Activated B cell treated with CpG ODN at 0.5 μM for 24 hours (primary cell): ENCODE data around the gene ABCB7. TPM values are rescaled to one million over a fixed set of nuclear protein-coding genes. Genes with fewer than 3 reads are reported as not detected.

Experiments
- total RNA-seq: library from RNA; stranded (reverse); gene quantifications from 2 replicates; pipeline ENCODE4 v1.2.3, GENCODE V29; 2022

The ABCB7 gene
- total RNA-seq, 1 donor from 2014 or later = 42.2 TPM

Other genes starting within 250 kb of the ABCB7 start
- 0.53 and 1.4 TPM in 2 replicates for gene NEXMIF, start 230.8 kb downstream of the ABCB7 start, total RNA-seq
- 15.3 and 16.5 TPM in 2 replicates for gene UPRT, start 117.8 kb upstream of the ABCB7 start, total RNA-seq